OCI-LY7 (cell line): ENCODE measurements around the gene TAF1B. TPM values are rescaled to one million over a fixed set of nuclear protein-coding genes. Genes with fewer than 3 reads are reported as not detected.

Experiments used
- BruUV-seq: library from RNA; stranded (reverse); fragments of 400-500 nt; replicated peaks from 2 replicates; lab custom pipeline; 2021; lab: Mats Ljungman, UMichigan
- CTCF ChIA-PET: fragments of 300-600 bp; sonication (Branson Sonifier 250); formaldehyde crosslinking; loops from one replicate; lab custom pipeline; 2022; ENCODE audit warnings: antibody characterized with exemption; ENCODE audit not compliant: unreplicated experiment; lab: Charles Lee
- POLR2A ChIA-PET: fragments of 300-600 bp; sonication (Branson Sonifier 250); formaldehyde crosslinking; loops from one replicate; lab custom pipeline; 2022; ENCODE audit warnings: antibody characterized with exemption; lab: Charles Lee
- DNase-seq: peaks from one replicate; pipeline ENCODE4 v3.0.0-alpha.2; 2015; ENCODE audit warnings: low spot score
- H2AFZ ChIP-seq: fragments of 200-600 bp; sonication (generic), shearing (Covaris generic); 2 replicates; pipeline ENCODE4 v1.6.1; 2014; ENCODE audit warnings: mild to moderate bottlenecking, antibody characterized with exemption, low read length, moderate library complexity
- H3K27ac ChIP-seq: fragments of 200-600 bp; sonication (generic); 2 replicates; pipeline ENCODE4 v1.5.1; 2014; ENCODE audit warnings: mixed run types, low read depth, mild to moderate bottlenecking, moderate library complexity, low read length, inconsistent platforms; ENCODE audit not compliant: poor library complexity, severe bottlenecking
- H3K36me3 ChIP-seq: fragments of 200-600 bp; sonication (generic); 2 replicates; pipeline ENCODE4 v1.6.1; 2014; ENCODE audit warnings: mild to moderate bottlenecking, antibody characterized with exemption, low read length, moderate library complexity, mixed read lengths; ENCODE audit not compliant: insufficient read depth
- H3K4me1 ChIP-seq: fragments of 200-600 bp; sonication (generic); 2 replicates; pipeline ENCODE4 v1.5.1; 2014; ENCODE audit warnings: mild to moderate bottlenecking, low read length; ENCODE audit not compliant: insufficient read depth, poor library complexity, severe bottlenecking
- H3K4me2 ChIP-seq: fragments of 200-600 bp; sonication (generic); 2 replicates; pipeline ENCODE4 v1.6.1; 2014; ENCODE audit warnings: mild to moderate bottlenecking, low read length
- H3K4me3 ChIP-seq: fragments of 200-600 bp; sonication (generic); 2 replicates; pipeline ENCODE4 v1.5.1; 2014; ENCODE audit warnings: mild to moderate bottlenecking, low read depth, low read length; ENCODE audit not compliant: poor library complexity, severe bottlenecking
- H3K79me2 ChIP-seq: fragments of 200-600 bp; sonication (generic); 2 replicates; pipeline ENCODE4 v1.6.1; 2016; ENCODE audit warnings: low read depth, mild to moderate bottlenecking, low read length, moderate library complexity, mixed read lengths; ENCODE audit not compliant: insufficient read depth
- H3K9me2 ChIP-seq: fragments of 200-600 bp; sonication (generic); 2 replicates; pipeline ENCODE4 v1.6.1; 2016; ENCODE audit warnings: mild to moderate bottlenecking, low read length, mixed read lengths; ENCODE audit not compliant: insufficient read depth
- H3K9me3 ChIP-seq: fragments of 200-600 bp; sonication (generic); 2 replicates; pipeline ENCODE4 v1.6.1; 2014; ENCODE audit warnings: mild to moderate bottlenecking, mixed run types, low read length, mixed read lengths
- H4K20me1 ChIP-seq: fragments of 200-600 bp; sonication (generic); 2 replicates; pipeline ENCODE4 v1.6.1; 2014; ENCODE audit warnings: mild to moderate bottlenecking, antibody characterized with exemption, low read length, moderate library complexity, mixed read lengths; ENCODE audit not compliant: insufficient read depth
- EZH2phosphoT487 ChIP-seq: fragments of 200-600 bp; sonication (generic); IDR thresholded peaks from 2 replicates; pipeline ENCODE4 v1.6.1; 2018; ENCODE audit warnings: low read depth, borderline replicate concordance, mild to moderate bottlenecking, mixed run types, antibody characterized with exemption, low read length, moderate library complexity, mixed read lengths
- intact Hi-C: fragments of 100-400 bp; cut with micrococcal nuclease; formaldehyde crosslinking; loops from one replicate; pipeline ENCODE4 v1.10.0; 2022; ENCODE audit not compliant: unreplicated experiment
- total RNA-seq, 2 experiments: library from RNA; depleted of rRNA in 1 of 2; stranded (reverse); fragments of >200 nt in 1 of 2; shearing (Covaris generic) in 1 of 2; gene quantifications; 2 replicates each; pipeline ENCODE4 v1.2.3, GENCODE V29; 2014 to 2022
- TF ChIP-seq, protein P1 (sequence below): fragments of 200-600 bp; sonication (generic); conservative IDR thresholded peaks from 2 replicates; pipeline ENCODE4 v1.5.1; 2014; ENCODE audit warnings: mild to moderate bottlenecking, antibody characterized with exemption, low read length, moderate library complexity, mixed read lengths

The TAF1B gene
- total RNA-seq, 2 experiments from 2014 or later: 25.1 to 35.3 TPM

DNA sequence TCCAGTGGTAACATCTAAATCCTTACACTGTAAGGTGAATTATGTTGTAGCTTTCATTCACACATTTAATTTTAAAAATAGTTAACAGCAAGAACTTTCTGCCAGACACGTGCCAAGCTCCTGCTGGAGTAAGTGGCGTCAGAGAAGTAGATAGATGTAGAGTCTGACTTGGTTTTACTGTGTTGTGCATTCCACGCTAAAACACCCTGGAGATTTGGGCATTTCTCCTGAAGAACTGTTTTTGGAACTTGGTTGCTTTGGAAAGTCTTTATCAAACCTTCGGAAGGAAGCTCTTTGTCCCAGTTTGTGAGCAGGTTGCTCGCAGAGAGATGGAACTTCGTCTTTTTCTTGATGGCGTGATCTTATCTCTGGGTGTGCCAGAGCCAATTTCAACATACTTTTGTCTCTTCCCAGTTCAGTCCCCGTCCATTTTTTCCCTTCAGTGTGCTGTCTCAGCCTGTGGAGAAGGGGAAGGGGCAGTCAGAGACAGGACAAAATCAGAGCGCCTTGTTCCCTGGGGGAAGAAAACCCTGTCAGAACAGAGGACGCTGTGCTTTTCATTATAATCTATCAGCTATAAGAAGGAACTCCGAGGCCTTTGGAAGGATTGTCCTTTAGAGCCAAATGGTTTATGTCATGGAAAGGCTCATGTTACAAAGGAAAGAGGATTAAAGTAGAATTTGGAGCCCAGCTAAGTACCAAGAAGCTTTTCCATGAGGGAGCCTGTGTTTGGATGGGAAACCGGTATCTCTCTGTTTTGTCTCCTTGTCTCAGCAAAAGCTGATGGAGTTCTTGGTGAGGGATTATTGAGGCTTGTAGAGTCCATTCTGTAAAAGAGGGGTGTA is 127.1 kb downstream of the TAF1B start:
- Histone ChIP-seq H3K9me3 (no peaks in the 10 kb centered on the region), H4K20me1 (no peaks in the 10 kb centered on the region), H3K36me3 (no peaks in the 10 kb centered on the region), H2AFZ (no peak overlapping the region), H3K27ac (no peak overlapping the region), H3K4me3 (no peak overlapping the region), H3K9me2 (no peaks in the 10 kb centered on the region), H3K79me2 (no peaks in the 10 kb centered on the region), H3K4me2 (no peak overlapping the region), H3K4me1 (peaks cover 22% of the 10 kb centered on the region)
- intact Hi-C loops: no loop called here
- no peak for TF ChIP-seq EZH2phosphoT487
- TF ChIP-seq, protein P1, sequence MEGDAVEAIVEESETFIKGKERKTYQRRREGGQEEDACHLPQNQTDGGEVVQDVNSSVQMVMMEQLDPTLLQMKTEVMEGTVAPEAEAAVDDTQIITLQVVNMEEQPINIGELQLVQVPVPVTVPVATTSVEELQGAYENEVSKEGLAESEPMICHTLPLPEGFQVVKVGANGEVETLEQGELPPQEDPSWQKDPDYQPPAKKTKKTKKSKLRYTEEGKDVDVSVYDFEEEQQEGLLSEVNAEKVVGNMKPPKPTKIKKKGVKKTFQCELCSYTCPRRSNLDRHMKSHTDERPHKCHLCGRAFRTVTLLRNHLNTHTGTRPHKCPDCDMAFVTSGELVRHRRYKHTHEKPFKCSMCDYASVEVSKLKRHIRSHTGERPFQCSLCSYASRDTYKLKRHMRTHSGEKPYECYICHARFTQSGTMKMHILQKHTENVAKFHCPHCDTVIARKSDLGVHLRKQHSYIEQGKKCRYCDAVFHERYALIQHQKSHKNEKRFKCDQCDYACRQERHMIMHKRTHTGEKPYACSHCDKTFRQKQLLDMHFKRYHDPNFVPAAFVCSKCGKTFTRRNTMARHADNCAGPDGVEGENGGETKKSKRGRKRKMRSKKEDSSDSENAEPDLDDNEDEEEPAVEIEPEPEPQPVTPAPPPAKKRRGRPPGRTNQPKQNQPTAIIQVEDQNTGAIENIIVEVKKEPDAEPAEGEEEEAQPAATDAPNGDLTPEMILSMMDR: no peak
- ChIA-PET CTCF (no interaction called here), POLR2A (interaction anchor here (0.6 to 1.9 kb wide), 3 partner anchors 8 to 439 kb away, joined by 4 to 8 read pairs (median 4); no protein-coding TSS in a partner anchor)
- no TSS peak for BruUV-seq
- DNase-seq: no peak

DNA sequence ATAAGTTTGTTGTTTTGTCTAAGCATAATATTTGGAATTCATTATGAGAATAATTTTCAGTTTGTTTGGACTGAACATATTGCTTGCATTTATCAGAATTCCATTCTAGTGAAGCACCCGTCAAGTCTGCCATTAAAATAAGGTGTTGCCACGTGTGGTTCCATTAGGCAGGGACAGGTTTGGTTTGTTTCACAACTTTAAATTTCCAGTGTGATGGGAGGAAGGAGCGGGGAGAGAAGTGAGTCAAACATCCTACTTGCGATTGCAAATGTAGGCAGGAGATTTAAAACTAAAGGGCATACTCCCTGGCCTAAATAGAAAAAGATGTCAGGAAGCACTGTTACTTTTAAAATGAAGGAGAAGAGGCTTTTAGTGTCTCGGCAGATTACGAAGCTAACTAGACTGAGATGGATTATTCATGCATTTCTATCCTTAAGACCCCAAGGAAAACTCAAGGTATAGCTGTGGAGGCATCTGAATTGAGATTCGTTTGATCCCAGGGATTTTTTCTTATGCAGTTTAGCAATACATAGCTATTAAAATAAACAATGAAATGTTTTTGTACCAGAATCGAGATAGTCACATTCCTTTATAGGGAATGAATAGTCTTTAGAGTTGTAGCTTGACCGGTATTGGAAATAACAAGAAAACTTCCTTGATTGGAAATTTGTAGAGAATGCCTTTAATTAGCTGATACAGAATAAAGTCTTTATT is 128.0 kb downstream of the TAF1B start:
- intact Hi-C loops: no loop called here
- BruUV-seq: no TSS peak
- Histone ChIP-seq H3K36me3 (no peaks in the 10 kb centered on the region), H3K4me2 (no peak overlapping the region), H3K9me2 (no peaks in the 10 kb centered on the region), H3K4me1 (peaks cover 17% of the 10 kb centered on the region), H3K9me3 (no peaks in the 10 kb centered on the region), H3K27ac (no peak overlapping the region), H2AFZ (no peak overlapping the region), H4K20me1 (no peaks in the 10 kb centered on the region), H3K4me3 (no peak overlapping the region), H3K79me2 (no peaks in the 10 kb centered on the region)
- no peak for DNase-seq
- POLR2A ChIA-PET: interaction anchor here (0.6 to 1.3 kb wide), 8 partner anchors 9 to 828 kb away, joined by 3 to 6 read pairs (median 4); no protein-coding TSS in a partner anchor
- no peak for TF ChIP-seq EZH2phosphoT487
- TF ChIP-seq, protein P1: no peak
- CTCF ChIA-PET: interaction anchor here (0.9 kb wide), 1 partner anchor 13 kb away, joined by 3 read pairs; no protein-coding TSS in a partner anchor
